Measurements from ENCODE around the gene VWA3B. TPM values are rescaled to one million over a fixed set of nuclear protein-coding genes. Genes with fewer than 3 reads are reported as not detected.
"Not testable (repeated sequence)": the region's sequence is repeated elsewhere in the genome, so short reads cannot be mapped to it uniquely, and the experiment has no call there.

VWA3B gene
- total RNA-seq, 2 experiments from 2014 or later, result not detected

GRCh38 chr2:98127229-98127989 lies 40.4 kb downstream of the VWA3B start:
- H3K4me3 Mint-ChIP-seq, result no peak overlapping the region
- no peaks in the 10 kb centered on the region for H3K36me3 Mint-ChIP-seq (ENCODE audit: low read depth)
- no peak overlapping the region for H3K27ac Mint-ChIP-seq
- H3K4me1 Mint-ChIP-seq, result peaks cover 5% of the 10 kb centered on the region
- peaks cover 23% of the 10 kb centered on the region for H3K27me3 Mint-ChIP-seq
- ChIA-PET CTCF (no interaction called here), POLR2A (no interaction called here)
- DNase-seq, result no peak
- no peaks in the 10 kb centered on the region for H3K9me3 Mint-ChIP-seq

DNA sequence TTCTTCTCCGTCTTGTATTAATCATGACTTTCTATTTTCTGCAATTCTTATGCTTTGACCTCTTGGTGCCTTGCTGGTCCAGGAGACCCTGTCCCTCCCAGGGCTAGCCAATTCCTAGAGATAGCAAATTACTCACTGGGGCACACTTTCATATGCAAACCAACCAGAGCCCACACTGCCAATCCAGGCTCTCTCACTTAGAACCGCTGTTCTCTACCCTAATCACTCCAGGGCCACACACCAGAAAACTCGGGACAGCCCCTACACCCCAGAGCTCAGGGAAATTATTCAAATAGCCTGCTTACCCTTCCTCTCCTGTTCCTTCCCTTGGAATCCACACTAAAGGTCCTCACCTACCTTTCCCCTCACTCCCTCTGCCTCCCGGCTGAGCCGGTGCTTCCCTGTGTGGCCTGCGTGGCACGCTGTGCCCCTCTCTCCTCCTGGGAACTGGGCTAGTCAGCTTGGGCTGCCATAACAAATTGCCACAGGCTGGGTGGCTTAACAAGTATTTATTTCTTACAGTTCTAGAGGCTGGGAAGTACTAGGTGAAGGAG lies 41.7 kb downstream of the VWA3B start:
- Mint-ChIP-seq H3K9me3 (no peaks in the 10 kb centered on the region), H3K4me1 (peaks cover 2% of the 10 kb centered on the region), H3K27ac (no peak overlapping the region), H3K27me3 (peaks cover 16% of the 10 kb centered on the region), H3K36me3 (ENCODE audit: low read depth) (no peaks in the 10 kb centered on the region), H3K4me3 (no peak overlapping the region)
- ChIA-PET POLR2A (no interaction called here), CTCF (no interaction called here)
- no peak for DNase-seq

DNA sequence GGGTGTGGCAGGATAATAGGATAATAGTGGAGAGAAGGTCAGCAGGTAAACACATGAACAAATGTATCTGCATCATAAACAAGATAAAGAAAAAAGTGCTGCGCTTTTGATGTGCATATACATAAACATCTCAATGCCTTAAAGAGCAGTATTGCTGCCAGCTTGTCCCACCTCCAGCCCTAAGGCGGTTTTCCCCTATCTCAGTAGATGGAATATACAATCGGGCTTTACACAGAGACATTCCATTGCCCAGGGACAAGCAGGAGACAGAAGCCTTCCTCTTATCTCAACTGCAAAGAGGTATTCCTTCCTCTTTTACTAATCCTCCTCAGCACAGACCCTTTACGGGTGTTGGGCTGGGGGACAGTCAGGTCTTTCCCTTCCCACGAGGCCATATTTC lies 43.1 kb downstream of the VWA3B start:
- H3K9me3 Mint-ChIP-seq; H3K27ac Mint-ChIP-seq; CTCF ChIA-PET; H3K4me3 Mint-ChIP-seq; POLR2A ChIA-PET; DNase-seq; H3K36me3 Mint-ChIP-seq (ENCODE audit: low read depth): not testable (repeated sequence)
- H3K27me3 Mint-ChIP-seq, result peaks cover 13% of the 10 kb centered on the region
- peaks cover 15% of the 10 kb centered on the region for H3K4me1 Mint-ChIP-seq

DNA sequence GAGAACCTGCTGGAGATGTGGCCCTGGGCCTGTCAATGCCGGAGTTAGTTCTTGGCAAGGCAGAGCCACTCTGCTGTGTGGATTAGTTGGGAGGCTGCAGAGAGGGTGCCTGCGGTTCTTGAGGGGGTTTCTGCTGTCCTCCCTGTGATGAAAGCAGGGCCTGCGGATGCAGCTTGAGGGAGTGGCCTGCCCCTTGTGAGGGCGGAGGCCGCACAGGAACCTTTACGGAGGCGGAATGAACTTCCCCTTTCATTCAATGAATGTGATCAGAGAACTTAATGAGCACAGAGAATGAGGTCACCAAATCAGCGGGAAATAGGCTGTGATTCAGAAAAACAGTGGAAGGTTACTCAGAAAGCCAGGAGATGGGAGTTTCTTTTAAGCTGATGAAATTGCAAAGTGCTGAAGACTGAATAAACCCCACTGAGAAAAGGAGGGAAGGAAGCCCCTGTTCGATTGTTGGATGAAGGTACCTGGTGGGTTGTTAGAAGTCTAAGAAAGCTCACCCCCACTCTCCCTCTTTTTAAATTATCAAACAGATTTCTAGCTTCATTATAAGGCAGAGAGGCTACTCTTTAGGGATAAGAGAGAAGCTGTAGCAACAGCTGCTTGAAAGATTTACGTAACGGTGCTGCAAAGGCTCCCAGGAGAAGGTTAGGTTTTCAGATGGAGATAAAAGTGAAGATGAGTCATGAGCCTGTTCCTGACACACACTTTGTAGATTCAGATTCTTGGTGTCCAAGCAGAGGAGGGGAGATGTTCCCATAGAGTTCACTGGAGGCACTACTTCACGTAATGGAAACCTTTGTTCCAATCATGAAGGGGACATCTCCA lies 47.4 kb downstream of the VWA3B start:
- Mint-ChIP-seq H3K4me1 (peaks cover 18% of the 10 kb centered on the region), H3K4me3 (no peak overlapping the region), H3K36me3 (ENCODE audit: low read depth) (no peaks in the 10 kb centered on the region), H3K27ac (no peak overlapping the region), H3K27me3 (peaks cover 3% of the 10 kb centered on the region), H3K9me3 (no peaks in the 10 kb centered on the region)
- ChIA-PET CTCF (interaction anchor here (0.6 kb wide), 1 partner anchor 328 kb away, joined by 3 read pairs; no protein-coding TSS in a partner anchor), POLR2A (no interaction called here)
- peak; percentile 35 for DNase-seq

DNA sequence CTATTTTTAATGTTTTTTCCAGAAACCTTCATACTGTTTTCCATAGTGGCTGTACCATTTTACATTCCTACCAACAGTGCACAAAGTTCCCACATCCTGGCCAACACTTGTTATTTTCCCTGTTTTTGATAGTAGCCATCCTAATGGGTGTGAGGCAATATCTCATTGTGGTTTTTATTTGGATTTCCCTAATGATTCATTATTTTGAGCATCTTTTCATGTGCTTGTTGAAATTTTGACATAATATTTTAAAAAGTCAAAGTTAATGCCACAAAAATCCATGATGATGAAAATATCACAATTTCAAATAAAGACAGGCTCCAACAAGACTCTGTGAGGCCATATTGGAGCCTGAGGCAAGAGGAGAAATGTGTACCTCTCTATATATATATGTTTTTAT lies 50.2 kb downstream of the VWA3B start:
- Mint-ChIP-seq H3K4me1 (peaks cover 18% of the 10 kb centered on the region), H3K4me3 (no peak overlapping the region), H3K27me3 (no peaks in the 10 kb centered on the region), H3K27ac (no peak overlapping the region), H3K36me3 (ENCODE audit: low read depth) (no peaks in the 10 kb centered on the region), H3K9me3 (no peaks in the 10 kb centered on the region)
- CTCF ChIA-PET, result no interaction called here
- DNase-seq, result no peak
- POLR2A ChIA-PET, result no interaction called here

DNA sequence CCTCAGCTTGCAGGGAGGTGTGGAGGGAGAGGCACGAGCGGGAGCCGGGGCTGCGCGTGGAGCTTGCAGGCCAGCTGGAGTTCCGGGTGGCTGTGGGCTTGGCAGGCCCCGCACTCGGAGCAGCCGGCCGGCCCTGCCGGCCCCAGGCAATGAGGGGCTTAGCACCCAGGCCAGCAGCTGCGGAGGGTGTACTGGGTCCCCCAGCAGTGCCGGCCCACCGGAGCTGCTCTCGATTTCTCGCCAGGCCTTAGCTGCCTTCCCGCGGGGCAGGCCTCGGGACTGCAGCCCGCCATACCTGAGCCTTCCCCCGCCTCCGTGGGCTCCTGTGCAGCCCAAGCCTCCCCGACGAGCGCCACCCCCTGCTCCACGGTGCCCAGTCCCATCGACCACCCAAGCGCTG lies 52.0 kb downstream of the VWA3B start:
- CTCF ChIA-PET; H3K27ac Mint-ChIP-seq; POLR2A ChIA-PET; H3K27me3 Mint-ChIP-seq; DNase-seq; H3K36me3 Mint-ChIP-seq (ENCODE audit: low read depth); H3K9me3 Mint-ChIP-seq; H3K4me3 Mint-ChIP-seq: not testable (repeated sequence)
- peaks cover 12% of the 10 kb centered on the region for H3K4me1 Mint-ChIP-seq

- ChIA-PET POLR2A (no interaction called here), CTCF (no interaction called here)
- DNase-seq, result no peak
- H3K4me3 Mint-ChIP-seq, result no peak overlapping the region
- H3K4me1 Mint-ChIP-seq, result peaks cover 3% of the 10 kb centered on the region
- H3K27ac Mint-ChIP-seq, result no peak overlapping the region
- H3K36me3 Mint-ChIP-seq (ENCODE audit: low read depth), result no peaks in the 10 kb centered on the region
- no peaks in the 10 kb centered on the region for H3K9me3 Mint-ChIP-seq
- H3K27me3 Mint-ChIP-seq, result no peaks in the 10 kb centered on the region
Measured at GRCh38 chr2:98140210-98140609, 53.2 kb downstream of the VWA3B start.

DNA sequence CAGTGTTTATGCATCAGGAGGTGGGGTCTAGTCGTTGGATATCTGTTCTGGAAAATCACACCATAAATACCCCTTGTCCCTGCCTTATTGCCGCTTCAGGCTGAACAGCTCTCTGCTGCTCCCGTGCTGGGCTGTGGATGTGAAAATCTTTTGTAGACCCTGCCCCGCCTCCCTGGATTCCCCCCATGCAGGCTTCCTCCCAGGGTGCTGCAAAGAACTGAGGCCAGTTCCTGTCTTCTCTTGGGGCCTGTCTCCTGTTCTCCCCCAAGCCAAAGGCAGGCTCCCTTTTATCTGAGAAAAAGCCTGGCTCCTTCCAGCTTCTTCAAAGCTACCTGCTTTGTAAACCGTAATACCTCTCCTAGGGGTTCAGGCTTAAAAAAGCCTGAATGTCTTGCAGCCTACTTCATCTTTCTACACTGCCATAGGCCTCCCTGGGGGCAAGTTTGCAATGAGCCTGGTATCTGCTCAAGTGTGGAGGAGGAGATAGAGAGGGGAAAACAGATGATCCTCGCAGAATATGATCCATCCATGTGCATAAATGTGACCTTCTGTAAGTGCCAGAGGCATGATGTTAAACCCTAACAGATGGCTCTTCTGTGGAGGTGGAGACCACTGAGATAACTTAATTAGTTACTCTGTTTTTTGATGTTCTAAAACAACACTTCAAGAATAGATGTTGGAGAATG lies 55.3 kb downstream of the VWA3B start:
- no peak for DNase-seq
- H3K36me3 Mint-ChIP-seq (ENCODE audit: low read depth), result no peaks in the 10 kb centered on the region
- H3K9me3 Mint-ChIP-seq, result no peaks in the 10 kb centered on the region
- H3K27me3 Mint-ChIP-seq, result no peaks in the 10 kb centered on the region
- CTCF ChIA-PET, result no interaction called here
- no peak overlapping the region for H3K4me3 Mint-ChIP-seq
- H3K4me1 Mint-ChIP-seq, result no peaks in the 10 kb centered on the region
- POLR2A ChIA-PET, result no interaction called here
- no peak overlapping the region for H3K27ac Mint-ChIP-seq

GRCh38 chr2:98145070-98145469 lies 58.1 kb downstream of the VWA3B start:
- Mint-ChIP-seq H3K9me3 (peaks cover 2% of the 10 kb centered on the region), H3K36me3 (ENCODE audit: low read depth) (no peaks in the 10 kb centered on the region), H3K4me3 (no peak overlapping the region), H3K27ac (no peak overlapping the region), H3K4me1 (peaks cover 4% of the 10 kb centered on the region), H3K27me3 (peaks cover 4% of the 10 kb centered on the region)
- ChIA-PET POLR2A (no interaction called here), CTCF (no interaction called here)
- DNase-seq, result no peak

GRCh38 chr2:98147900-98148299 lies 60.9 kb downstream of the VWA3B start:
- DNase-seq; H3K4me3 Mint-ChIP-seq; CTCF ChIA-PET; H3K9me3 Mint-ChIP-seq; H3K36me3 Mint-ChIP-seq (ENCODE audit: low read depth); H3K27ac Mint-ChIP-seq; H3K4me1 Mint-ChIP-seq; H3K27me3 Mint-ChIP-seq; POLR2A ChIA-PET: not testable (repeated sequence)

DNA sequence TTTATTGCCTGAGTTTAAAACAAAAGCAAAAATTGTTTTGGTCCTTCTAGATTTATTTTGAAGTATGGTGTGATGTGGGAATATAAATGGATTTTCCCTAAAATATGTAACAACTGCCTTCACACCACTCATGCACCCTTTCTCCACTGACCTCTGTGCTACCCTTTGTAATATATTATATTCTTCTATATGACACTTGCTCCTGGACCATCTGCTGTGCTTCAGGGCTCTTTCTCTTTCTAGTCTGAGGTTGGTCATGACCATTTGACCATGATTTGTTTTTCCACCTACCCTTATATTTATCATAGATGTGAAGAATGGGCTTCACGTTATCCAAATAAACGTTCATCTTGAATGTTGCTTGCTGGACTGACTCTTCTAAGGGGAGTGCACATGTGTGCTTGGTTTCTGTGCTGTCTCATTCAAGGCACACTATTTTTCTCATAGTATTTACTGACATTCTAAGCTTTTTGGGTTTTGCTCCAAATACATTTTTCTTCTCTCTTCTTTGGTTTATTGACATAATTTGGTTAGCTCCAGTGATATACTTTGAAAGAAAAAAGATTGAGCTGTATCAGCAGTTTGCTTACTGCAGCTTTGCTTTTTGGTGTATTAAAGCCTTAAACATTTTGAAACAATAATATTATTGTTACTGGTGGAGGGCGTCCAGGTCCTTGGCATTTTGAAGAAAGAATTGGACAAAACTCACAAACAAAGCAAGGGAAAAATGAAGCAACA lies 61.8 kb downstream of the VWA3B start:
- H3K27me3 Mint-ChIP-seq, result peaks cover 4% of the 10 kb centered on the region
- ChIA-PET CTCF (no interaction called here), POLR2A (no interaction called here)
- H3K9me3 Mint-ChIP-seq, result peaks cover 2% of the 10 kb centered on the region
- DNase-seq, result no peak
- H3K4me3 Mint-ChIP-seq, result no peak overlapping the region
- H3K4me1 Mint-ChIP-seq, result peaks cover 4% of the 10 kb centered on the region
- no peak overlapping the region for H3K27ac Mint-ChIP-seq
- no peaks in the 10 kb centered on the region for H3K36me3 Mint-ChIP-seq (ENCODE audit: low read depth)

- Mint-ChIP-seq H3K4me3 (no peak overlapping the region), H3K4me1 (peaks cover 4% of the 10 kb centered on the region), H3K27ac (no peak overlapping the region), H3K36me3 (ENCODE audit: low read depth) (no peaks in the 10 kb centered on the region), H3K9me3 (peaks cover 2% of the 10 kb centered on the region), H3K27me3 (peaks cover 4% of the 10 kb centered on the region)
- no peak for DNase-seq
- ChIA-PET POLR2A (no interaction called here), CTCF (no interaction called here)
Measured at GRCh38 chr2:98149333-98149697, 62.3 kb downstream of the VWA3B start.

DNA sequence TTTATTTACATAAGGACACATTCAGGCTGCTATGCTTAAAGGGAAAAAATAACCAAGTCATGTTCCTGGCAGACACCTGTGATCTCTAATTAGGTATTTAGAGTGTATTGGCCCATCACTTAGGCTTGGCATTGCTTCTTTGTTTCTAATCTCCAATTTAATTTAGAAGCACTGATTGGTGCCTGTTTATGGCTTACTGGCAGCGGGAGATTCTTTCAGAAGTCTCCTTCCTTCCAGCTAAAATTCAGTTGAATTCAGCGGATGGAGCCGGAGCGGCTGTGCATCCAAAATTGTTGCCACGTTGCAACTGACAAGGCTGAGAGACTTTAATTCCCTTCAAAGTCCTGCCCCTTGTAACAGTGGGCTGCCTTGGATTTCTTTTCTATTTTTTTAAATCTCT lies 66.5 kb downstream of the VWA3B start:
- DNase-seq, result no peak
- Mint-ChIP-seq H3K4me3 (no peak overlapping the region), H3K36me3 (ENCODE audit: low read depth) (no peaks in the 10 kb centered on the region), H3K27ac (no peak overlapping the region), H3K9me3 (no peaks in the 10 kb centered on the region), H3K27me3 (peaks cover 17% of the 10 kb centered on the region), H3K4me1 (peaks cover 4% of the 10 kb centered on the region)
- ChIA-PET POLR2A (no interaction called here), CTCF (no interaction called here)

Measured in activated CD4-positive, alpha-beta memory T cell treated with anti-CD3 and anti-CD28 coated beads, Interleukin-2, amount 10 ng/mL, durations not matched to agents 7 days and 5 days (primary cell).